ELF-1 (cell line): ENCODE measurements around the gene LCTL.
"Not testable (repeated sequence)": the region's sequence is repeated elsewhere in the genome, so short reads cannot be mapped to it uniquely, and the experiment has no call there.

ENCODE experiments used
- DNase-seq: peaks from one replicate; pipeline ENCODE4 v3.0.0-alpha.2; 2016; ENCODE audit warnings: low read depth, low spot score

LCTL gene

GRCh38 chr15:66503041-66503648 is 62.7 kb downstream of the LCTL start:
- DNase-seq, result not testable (repeated sequence)

GRCh38 chr15:66502491-66502890 is 63.3 kb downstream of the LCTL start:
- no peak for DNase-seq

GRCh38 chr15:66500346-66500745 is 65.5 kb downstream of the LCTL start:
- DNase-seq, result not testable (repeated sequence)

- no peak for DNase-seq
These were observed 67.1 kb downstream of the LCTL start for GRCh38 chr15:66498501-66499386.
